OCI-LY1 (cell line): Measurements from ENCODE around the gene OR1J1.

Source experiments
- H2AFZ ChIP-seq: fragments of 200-600 bp; sonication (generic), shearing (Covaris generic); 2 replicates; pipeline ENCODE4 v1.6.0; 2014; ENCODE audit warnings: antibody characterized with exemption, mild to moderate bottlenecking, low read length
- H3F3A ChIP-seq: fragments of 200-600 bp; sonication (generic), shearing (Covaris generic); 2 replicates; pipeline ENCODE4 v1.6.0; 2014; ENCODE audit warnings: mild to moderate bottlenecking, antibody characterized with exemption, low read length, moderate library complexity; ENCODE audit not compliant: insufficient read depth
- H3K27ac ChIP-seq: fragments of 200-600 bp; sonication (generic); 2 replicates; pipeline ENCODE4 v1.5.1; 2014; ENCODE audit warnings: low read length, mixed run types, mild to moderate bottlenecking, low read depth; ENCODE audit not compliant: poor library complexity, severe bottlenecking
- H3K27me3 ChIP-seq: fragments of 200-600 bp; sonication (generic); 2 replicates; pipeline ENCODE4 v1.6.0; 2014; ENCODE audit warnings: antibody characterized with exemption, mild to moderate bottlenecking, low read length, moderate library complexity; ENCODE audit not compliant: insufficient read depth
- H3K36me3 ChIP-seq: fragments of 200-600 bp; sonication (generic); 2 replicates; pipeline ENCODE4 v1.6.1; 2014; ENCODE audit warnings: mild to moderate bottlenecking, antibody characterized with exemption, low read length, moderate library complexity, mixed read lengths; ENCODE audit not compliant: insufficient read depth
- H3K4me1 ChIP-seq: fragments of 200-600 bp; sonication (generic); 2 replicates; pipeline ENCODE4 v1.5.1; 2014; ENCODE audit warnings: mild to moderate bottlenecking, low read length, moderate library complexity; ENCODE audit not compliant: insufficient read depth, severe bottlenecking
- H3K4me2 ChIP-seq: fragments of 200-600 bp; sonication (generic), shearing (Covaris generic); 2 replicates; pipeline ENCODE4 v1.6.1; 2014; ENCODE audit warnings: low read length
- H3K4me3 ChIP-seq: fragments of 200-600 bp; sonication (generic); 2 replicates; pipeline ENCODE4 v1.5.1; 2014; ENCODE audit warnings: low read length, low read depth, mild to moderate bottlenecking, mixed read lengths; ENCODE audit not compliant: poor library complexity, severe bottlenecking
- H3K79me2 ChIP-seq: fragments of 200-600 bp; shearing (Covaris generic); 2 replicates; pipeline ENCODE4 v1.6.1; 2016; ENCODE audit warnings: mixed run types, low read length, mixed read lengths; ENCODE audit not compliant: insufficient read depth
- H3K9ac ChIP-seq: fragments of 200-600 bp; sonication (generic), shearing (Covaris generic); 2 replicates; pipeline ENCODE4 v1.6.1; 2014; ENCODE audit warnings: mild to moderate bottlenecking, low read length, mixed read lengths
- H3K9me2 ChIP-seq: fragments of 200-600 bp; sonication (generic), shearing (Covaris generic); 2 replicates; pipeline ENCODE4 v1.6.1; 2014; ENCODE audit warnings: low read depth, mild to moderate bottlenecking, low read length, mixed read lengths
- H3K9me3 ChIP-seq: fragments of 200-600 bp; shearing (Covaris generic); 2 replicates; pipeline ENCODE4 v1.6.1; 2014; ENCODE audit warnings: low read length, mixed read lengths
- H4K20me1 ChIP-seq: fragments of 200-600 bp; sonication (generic), shearing (Covaris generic); 2 replicates; pipeline ENCODE4 v1.6.0; 2016; ENCODE audit warnings: mild to moderate bottlenecking, low read length; ENCODE audit not compliant: insufficient read depth
- CTCF ChIP-seq: fragments of 200-600 bp; sonication (generic), shearing (Covaris generic); IDR thresholded peaks from 2 replicates; pipeline ENCODE4 v1.5.1; 2017; ENCODE audit warnings: mild to moderate bottlenecking, antibody characterized with exemption, low read length, moderate library complexity, mixed read lengths
- EZH2 ChIP-seq: fragments of 200-600 bp; sonication (generic), shearing (Covaris generic); IDR thresholded peaks from 2 replicates; pipeline ENCODE4 v1.8.0; 2017; ENCODE audit warnings: borderline replicate concordance, mixed run types, mild to moderate bottlenecking, antibody characterized with exemption, low read length, moderate library complexity, mixed read lengths

Gene OR1J1

GRCh38 chr9:122464633-122465567, 12.8 kb downstream of the OR1J1 start:
- Histone ChIP-seq H3K4me2 (peak overlapping the region; percentile 62), H3K79me2 (no peaks in the 10 kb centered on the region), H3K9me3 (no peaks in the 10 kb centered on the region), H3K9ac (peak overlapping the region; percentile 24), H2AFZ (peak overlapping the region; percentile 60; the same call in 1 of the 2 replicates), H4K20me1 (no peaks in the 10 kb centered on the region), H3K27me3 (no peaks in the 10 kb centered on the region), H3F3A (no peaks in the 10 kb centered on the region), H3K4me1 (peaks cover 10% of the 10 kb centered on the region), H3K9me2 (no peaks in the 10 kb centered on the region), H3K36me3 (no peaks in the 10 kb centered on the region), H3K27ac (peak overlapping the region; percentile 4), H3K4me3 (peak overlapping the region; percentile 61)
- peak; percentile 86 for TF ChIP-seq CTCF
- TF ChIP-seq EZH2: no peak

DNA sequence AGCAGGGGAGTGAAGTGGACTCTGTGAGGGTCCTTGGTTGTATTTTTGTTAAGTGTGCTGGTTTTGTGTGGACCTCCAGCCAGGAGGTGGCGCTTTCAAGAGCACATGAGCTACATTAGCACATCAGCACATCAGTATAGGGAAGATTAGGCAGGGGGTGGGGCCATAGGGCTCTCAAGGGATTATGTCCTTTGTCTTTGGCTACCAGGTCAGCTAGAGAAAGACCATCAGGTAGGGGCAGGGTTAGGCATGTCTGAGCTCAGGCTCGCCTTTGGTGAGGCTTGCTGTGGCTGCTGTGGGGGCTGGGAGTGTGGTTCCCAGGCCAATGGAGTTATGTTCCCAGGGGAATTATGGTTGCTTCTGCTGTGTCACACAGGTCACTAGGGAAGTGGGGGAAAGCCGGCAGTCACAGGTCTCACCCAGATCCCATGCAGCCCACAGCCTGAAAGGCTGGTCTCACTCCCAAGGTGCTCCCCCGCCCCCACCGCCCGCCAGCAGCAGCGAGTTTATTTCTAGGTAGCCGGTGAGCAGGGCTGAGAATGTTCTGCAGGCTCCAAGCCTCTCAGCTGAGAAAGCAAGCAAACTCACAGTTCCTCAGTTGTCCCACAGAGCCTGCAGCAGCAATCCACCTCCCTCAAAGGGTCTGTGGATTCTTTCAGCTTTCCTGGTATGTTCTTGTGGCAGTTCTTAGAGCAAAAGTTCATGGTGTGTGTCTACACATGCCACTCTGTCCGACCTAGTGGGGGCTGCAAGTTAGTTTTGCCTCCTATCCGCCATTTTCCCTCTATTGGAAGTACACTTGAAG, 13.7 kb downstream of the OR1J1 start:
- Histone ChIP-seq H3K4me1 (peaks cover 10% of the 10 kb centered on the region), H2AFZ (peak overlapping the region; percentile 60; the same call in 1 of the 2 replicates), H4K20me1 (no peaks in the 10 kb centered on the region), H3K9ac (peak overlapping the region; percentile 24; the same call in 1 of the 2 replicates), H3K36me3 (no peaks in the 10 kb centered on the region), H3K9me2 (no peaks in the 10 kb centered on the region), H3K27ac (peak overlapping the region; percentile 4), H3K79me2 (no peaks in the 10 kb centered on the region), H3F3A (no peaks in the 10 kb centered on the region), H3K4me2 (peak overlapping the region; percentile 62), H3K9me3 (no peaks in the 10 kb centered on the region), H3K4me3 (peak overlapping the region; percentile 61), H3K27me3 (no peaks in the 10 kb centered on the region)
- peak; percentile 64 for TF ChIP-seq CTCF
- no peak for TF ChIP-seq EZH2

- Histone ChIP-seq H3K27ac (no peak overlapping the region), H3F3A (no peaks in the 10 kb centered on the region), H3K79me2 (no peaks in the 10 kb centered on the region), H2AFZ (no peak overlapping the region), H3K9ac (no peak overlapping the region), H3K4me2 (no peak overlapping the region), H3K27me3 (no peaks in the 10 kb centered on the region), H4K20me1 (no peaks in the 10 kb centered on the region), H3K9me2 (no peaks in the 10 kb centered on the region), H3K4me3 (no peak overlapping the region), H3K36me3 (no peaks in the 10 kb centered on the region), H3K4me1 (no peaks in the 10 kb centered on the region), H3K9me3 (no peaks in the 10 kb centered on the region)
- TF ChIP-seq EZH2 (no peak), CTCF (no peak)
These were observed 19.9 kb downstream of the OR1J1 start for GRCh38 chr9:122457787-122458186.
